T-helper 2 cell treated with Interferon-gamma antibody and Interleukin-4, amounts not matched to agents 5 μg/mL and 100 μg/mL, for 36 hours (primary cell): Measurements from ENCODE around the gene LMOD2.
"Not testable (repeated sequence)": the region's sequence is repeated elsewhere in the genome, so short reads cannot be mapped to it uniquely, and the experiment has no call there.

Experiments used
- DNase-seq: peaks from one replicate; pipeline ENCODE4 v3.0.0; 2021; ENCODE audit warnings: low spot score
- H3K27ac Mint-ChIP-seq: one replicate; pipeline ENCODE4 v1.8.0; 2021; ENCODE audit warnings: mild to moderate bottlenecking, mixed read lengths
- H3K27me3 Mint-ChIP-seq: one replicate; pipeline ENCODE4 v1.8.0; 2021; ENCODE audit warnings: low read depth, mixed read lengths
- H3K36me3 Mint-ChIP-seq: one replicate; pipeline ENCODE4 v1.8.0; 2021; ENCODE audit warnings: low read depth, mixed read lengths
- H3K4me1 Mint-ChIP-seq: one replicate; pipeline ENCODE4 v1.8.0; 2021; ENCODE audit warnings: low read depth, mixed read lengths
- H3K4me3 Mint-ChIP-seq: one replicate; pipeline ENCODE4 v1.8.0; 2022; ENCODE audit warnings: mild to moderate bottlenecking, moderate library complexity, mixed read lengths
- H3K9me3 Mint-ChIP-seq: one replicate; pipeline ENCODE4 v1.8.0; 2021; ENCODE audit warnings: mixed read lengths

LMOD2 gene

GRCh38 chr7:123632808-123633207 lies 22.9 kb upstream of the LMOD2 start:
- Mint-ChIP-seq H3K4me3 (no peak overlapping the region), H3K9me3 (no peaks in the 10 kb centered on the region), H3K36me3 (no peaks in the 10 kb centered on the region), H3K4me1 (no peaks in the 10 kb centered on the region), H3K27me3 (peaks cover 7% of the 10 kb centered on the region), H3K27ac (no peak overlapping the region)
- no peak for DNase-seq

- peaks cover 10% of the 10 kb centered on the region for H3K27me3 Mint-ChIP-seq
- H3K4me1 Mint-ChIP-seq = no peaks in the 10 kb centered on the region
- no peaks in the 10 kb centered on the region for H3K36me3 Mint-ChIP-seq
- no peak for DNase-seq
- no peak overlapping the region for H3K4me3 Mint-ChIP-seq
- no peaks in the 10 kb centered on the region for H3K9me3 Mint-ChIP-seq
- H3K27ac Mint-ChIP-seq = no peak overlapping the region
These were observed 22.1 kb upstream of the LMOD2 start for GRCh38 chr7:123633553-123633952.

GRCh38 chr7:123634011-123634573 lies 21.6 kb upstream of the LMOD2 start:
- H3K27me3 Mint-ChIP-seq, DNase-seq, H3K9me3 Mint-ChIP-seq, H3K36me3 Mint-ChIP-seq, H3K4me1 Mint-ChIP-seq, H3K27ac Mint-ChIP-seq, H3K4me3 Mint-ChIP-seq: not testable (repeated sequence)

- no peak for DNase-seq
- H3K27ac Mint-ChIP-seq = no peak overlapping the region
- peaks cover 10% of the 10 kb centered on the region for H3K27me3 Mint-ChIP-seq
- no peaks in the 10 kb centered on the region for H3K36me3 Mint-ChIP-seq
- no peaks in the 10 kb centered on the region for H3K4me1 Mint-ChIP-seq
- no peak overlapping the region for H3K4me3 Mint-ChIP-seq
- H3K9me3 Mint-ChIP-seq = no peaks in the 10 kb centered on the region
These were observed 19.9 kb upstream of the LMOD2 start for GRCh38 chr7:123635551-123636359.

GRCh38 chr7:123637203-123637602 lies 18.5 kb upstream of the LMOD2 start:
- Mint-ChIP-seq H3K27ac (no peak overlapping the region), H3K36me3 (no peaks in the 10 kb centered on the region), H3K4me1 (no peaks in the 10 kb centered on the region), H3K4me3 (no peak overlapping the region), H3K9me3 (no peaks in the 10 kb centered on the region), H3K27me3 (peaks cover 14% of the 10 kb centered on the region)
- DNase-seq = no peak

- no peaks in the 10 kb centered on the region for H3K9me3 Mint-ChIP-seq
- H3K4me3 Mint-ChIP-seq = no peak overlapping the region
- no peak overlapping the region for H3K27ac Mint-ChIP-seq
- no peaks in the 10 kb centered on the region for H3K36me3 Mint-ChIP-seq
- no peaks in the 10 kb centered on the region for H3K4me1 Mint-ChIP-seq
- DNase-seq = no peak
- peaks cover 18% of the 10 kb centered on the region for H3K27me3 Mint-ChIP-seq
These were observed 17.8 kb upstream of the LMOD2 start for GRCh38 chr7:123637878-123638277.

GRCh38 chr7:123639631-123640030 lies 16.0 kb upstream of the LMOD2 start:
- no peak for DNase-seq
- no peak overlapping the region for H3K27ac Mint-ChIP-seq
- no peaks in the 10 kb centered on the region for H3K36me3 Mint-ChIP-seq
- H3K27me3 Mint-ChIP-seq = peaks cover 26% of the 10 kb centered on the region
- H3K4me3 Mint-ChIP-seq = no peak overlapping the region
- no peaks in the 10 kb centered on the region for H3K9me3 Mint-ChIP-seq
- H3K4me1 Mint-ChIP-seq = no peaks in the 10 kb centered on the region

- H3K4me3 Mint-ChIP-seq = no peak overlapping the region
- H3K36me3 Mint-ChIP-seq = no peaks in the 10 kb centered on the region
- no peaks in the 10 kb centered on the region for H3K4me1 Mint-ChIP-seq
- no peak for DNase-seq
- H3K27me3 Mint-ChIP-seq = peaks cover 31% of the 10 kb centered on the region
- H3K27ac Mint-ChIP-seq = no peak overlapping the region
- H3K9me3 Mint-ChIP-seq = no peaks in the 10 kb centered on the region
These were observed 15.1 kb upstream of the LMOD2 start for GRCh38 chr7:123640583-123640982.

- Mint-ChIP-seq H3K9me3 (no peaks in the 10 kb centered on the region), H3K27me3 (peaks cover 30% of the 10 kb centered on the region), H3K36me3 (no peaks in the 10 kb centered on the region), H3K4me1 (no peaks in the 10 kb centered on the region), H3K4me3 (no peak overlapping the region), H3K27ac (no peak overlapping the region)
- DNase-seq = no peak
These were observed 13.8 kb upstream of the LMOD2 start for GRCh38 chr7:123641901-123642300.

GRCh38 chr7:123643495-123644441 lies 11.9 kb upstream of the LMOD2 start:
- Mint-ChIP-seq H3K4me3 (no peak overlapping the region), H3K36me3 (no peaks in the 10 kb centered on the region), H3K27ac (no peak overlapping the region), H3K9me3 (no peaks in the 10 kb centered on the region), H3K27me3 (peaks cover 26% of the 10 kb centered on the region), H3K4me1 (no peaks in the 10 kb centered on the region)
- DNase-seq = no peak

- no peak overlapping the region for H3K27ac Mint-ChIP-seq
- H3K9me3 Mint-ChIP-seq = no peaks in the 10 kb centered on the region
- no peaks in the 10 kb centered on the region for H3K4me1 Mint-ChIP-seq
- no peak for DNase-seq
- H3K4me3 Mint-ChIP-seq = no peak overlapping the region
- H3K27me3 Mint-ChIP-seq = peaks cover 26% of the 10 kb centered on the region
- no peaks in the 10 kb centered on the region for H3K36me3 Mint-ChIP-seq
These were observed 10.2 kb upstream of the LMOD2 start for GRCh38 chr7:123645516-123645915.

GRCh38 chr7:123647106-123647730 lies 8.4 kb upstream of the LMOD2 start:
- no peaks in the 10 kb centered on the region for H3K36me3 Mint-ChIP-seq
- H3K9me3 Mint-ChIP-seq = no peaks in the 10 kb centered on the region
- H3K4me3 Mint-ChIP-seq = no peak overlapping the region
- no peak for DNase-seq
- H3K27me3 Mint-ChIP-seq = peaks cover 24% of the 10 kb centered on the region
- no peaks in the 10 kb centered on the region for H3K4me1 Mint-ChIP-seq
- no peak overlapping the region for H3K27ac Mint-ChIP-seq

GRCh38 chr7:123649964-123650363 lies 5.7 kb upstream of the LMOD2 start:
- no peak for DNase-seq
- Mint-ChIP-seq H3K4me3 (no peak overlapping the region), H3K27me3 (peaks cover 9% of the 10 kb centered on the region), H3K36me3 (no peaks in the 10 kb centered on the region), H3K27ac (no peak overlapping the region), H3K4me1 (no peaks in the 10 kb centered on the region), H3K9me3 (no peaks in the 10 kb centered on the region)

GRCh38 chr7:123650595-123650994 lies 5.1 kb upstream of the LMOD2 start:
- Mint-ChIP-seq H3K27me3 (peaks cover 6% of the 10 kb centered on the region), H3K4me1 (no peaks in the 10 kb centered on the region), H3K27ac (no peak overlapping the region), H3K4me3 (no peak overlapping the region), H3K9me3 (no peaks in the 10 kb centered on the region), H3K36me3 (no peaks in the 10 kb centered on the region)
- no peak for DNase-seq
